HG03103 (cell line): ENCODE data around the gene COMMD10.

Source experiments
- ATAC-seq: cut with Tn5 transposase; IDR thresholded peaks from one replicate; pipeline ENCODE4 v1.9.1; 2021; ENCODE audit warnings: low read depth; ENCODE audit not compliant: unreplicated experiment

The COMMD10 gene

DNA sequence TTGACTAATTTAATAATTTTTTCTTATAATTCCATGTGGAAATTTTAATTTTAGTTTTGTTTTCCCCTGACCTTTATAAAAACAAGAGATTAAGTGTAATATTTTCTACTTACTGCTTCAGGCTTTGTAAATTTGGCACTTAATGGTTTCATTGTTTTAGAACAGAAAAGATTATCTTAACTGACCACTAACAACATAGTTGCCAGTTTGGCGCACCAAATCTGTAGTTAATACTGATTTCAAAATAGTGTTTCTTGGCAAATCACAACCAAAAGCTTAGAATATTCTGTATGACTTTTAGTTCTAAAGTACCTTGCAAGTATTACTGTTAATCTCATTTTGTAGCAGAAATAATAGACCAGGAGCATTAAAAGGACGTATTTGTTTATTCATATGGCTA is 124.3 kb downstream of the COMMD10 start:
- no peak for ATAC-seq

DNA sequence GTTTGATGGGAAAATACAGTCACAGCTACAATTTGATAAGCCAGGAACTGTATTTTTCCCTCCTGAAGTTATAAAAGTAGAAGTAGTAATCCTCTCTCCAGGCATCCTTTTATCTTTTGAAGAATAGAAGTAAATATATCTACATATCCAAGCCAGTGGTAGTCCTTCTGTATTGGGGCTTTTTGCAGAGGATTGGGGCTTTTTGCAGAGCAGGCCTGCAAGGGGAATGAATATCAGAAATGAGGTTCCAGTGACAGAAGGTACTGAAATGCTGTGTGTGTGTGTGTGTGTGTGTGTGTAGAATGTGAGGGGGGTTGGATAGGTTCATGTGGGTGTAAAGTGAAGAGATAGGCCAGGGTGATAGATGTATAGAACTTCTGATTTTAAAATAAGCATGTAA is 127.4 kb downstream of the COMMD10 start:
- ATAC-seq, result no peak

DNA sequence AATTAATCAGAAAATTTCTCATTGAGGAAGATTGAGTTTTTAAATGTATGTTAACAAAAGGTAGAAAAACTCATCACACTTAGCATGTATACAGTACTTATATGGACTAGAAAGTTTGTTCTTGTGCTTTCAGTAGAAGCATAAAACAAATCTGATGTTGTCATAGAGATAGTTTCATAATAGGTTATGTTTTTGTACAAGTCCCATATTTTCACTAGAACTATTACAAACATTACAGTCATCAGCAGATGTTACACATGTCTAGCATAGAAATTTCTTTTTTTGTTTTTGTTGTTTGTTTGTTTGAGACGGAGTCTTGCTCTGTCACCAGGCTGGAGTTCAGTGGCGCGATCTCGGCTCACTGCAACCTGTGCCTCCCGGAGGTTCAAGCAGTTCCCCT is 131.4 kb downstream of the COMMD10 start:
- no peak for ATAC-seq

DNA sequence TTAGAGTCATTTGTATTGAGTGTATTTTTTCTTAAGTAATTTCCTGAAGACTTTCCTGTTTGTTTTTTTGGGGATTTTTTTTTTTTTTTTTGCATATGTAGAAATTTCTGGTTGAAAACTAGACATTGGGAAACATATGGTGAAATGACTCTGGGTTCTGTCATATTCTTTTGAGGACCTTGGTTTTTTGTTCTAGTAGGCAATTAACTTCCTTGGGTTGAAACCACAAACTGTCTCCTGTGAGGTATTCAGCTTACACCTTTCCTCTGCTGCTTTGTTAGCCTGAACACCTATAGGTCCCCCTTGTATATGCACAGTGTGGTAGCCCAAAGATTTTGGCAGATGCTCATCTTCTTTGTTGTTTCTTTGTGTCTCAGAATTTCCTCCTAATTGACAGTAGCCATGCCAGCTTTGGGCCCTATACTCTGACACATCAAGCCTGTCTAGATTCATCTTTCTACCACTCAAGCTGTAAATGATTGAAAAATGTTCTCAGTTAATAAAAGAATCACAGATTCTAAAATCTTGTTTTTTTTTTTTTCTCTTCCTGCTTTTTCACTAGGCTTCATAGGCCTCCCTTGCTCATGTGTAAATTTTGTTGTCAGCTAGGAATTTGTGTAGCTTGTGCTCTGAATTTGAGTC is 140.6 kb downstream of the COMMD10 start:
- ATAC-seq, result no peak

DNA sequence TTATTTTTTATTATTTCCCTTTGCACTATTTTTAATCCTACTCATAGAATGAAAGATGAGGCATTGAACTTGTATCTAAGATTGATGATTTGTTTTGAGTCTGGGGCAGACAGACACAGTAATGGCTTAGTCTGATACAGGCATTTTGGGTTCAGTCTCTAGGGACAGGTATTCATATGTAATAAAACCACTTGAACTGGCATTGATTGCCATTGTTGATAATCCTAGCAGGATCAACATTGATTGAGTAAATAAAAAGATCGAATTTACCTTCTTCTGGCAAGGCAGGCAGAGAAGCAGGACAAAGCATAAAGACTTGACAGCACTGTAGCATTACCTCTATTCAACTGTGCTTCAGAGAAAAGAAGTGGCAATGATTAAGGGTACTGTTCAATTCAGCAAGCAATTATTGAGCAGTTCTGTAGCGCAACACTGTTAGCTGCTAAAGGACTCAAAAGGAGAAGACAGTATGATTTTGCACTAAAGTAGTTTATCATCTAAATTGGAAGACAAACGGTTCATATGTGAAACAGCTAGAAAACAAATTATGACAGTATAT is 144.4 kb downstream of the COMMD10 start:
- ATAC-seq, result no peak

DNA sequence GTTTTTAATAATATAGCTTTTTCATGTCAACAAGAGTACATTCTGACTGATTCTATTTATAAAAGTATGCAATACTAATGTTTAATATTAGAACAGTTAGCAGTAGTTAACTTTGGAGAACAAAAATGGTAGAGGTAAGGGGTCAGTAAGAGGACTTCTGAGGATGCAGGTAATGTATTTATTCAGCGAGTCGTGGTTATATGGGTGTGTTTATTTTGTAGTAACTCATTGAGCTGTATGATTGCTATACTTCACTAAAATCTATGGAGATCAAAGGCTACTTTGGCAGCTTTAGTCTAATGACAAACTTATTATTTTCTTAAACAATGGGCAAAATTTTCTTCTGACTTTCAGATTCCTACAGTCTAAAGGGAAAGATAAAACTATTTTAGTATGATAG is 146.5 kb downstream of the COMMD10 start:
- ATAC-seq, result no peak

DNA sequence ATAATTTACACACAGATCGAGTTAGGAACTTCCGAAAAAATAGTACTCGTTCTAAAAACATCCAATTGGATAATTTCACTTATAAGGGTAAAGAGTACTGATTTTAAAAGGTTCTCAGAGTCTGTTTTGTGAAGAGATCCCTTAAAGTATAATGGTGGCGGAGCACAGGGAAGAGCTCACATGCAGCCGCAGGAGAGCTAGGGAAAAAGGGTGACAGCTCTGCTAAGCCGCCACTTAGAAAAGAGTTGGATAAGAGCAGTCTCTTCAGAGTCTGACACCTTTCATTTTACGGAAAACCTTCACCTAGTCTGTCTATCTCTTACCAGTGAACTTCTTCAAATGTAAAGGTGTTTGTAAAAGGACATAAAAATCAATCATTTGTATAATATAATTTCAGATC is 149.9 kb downstream of the COMMD10 start:
- no peak for ATAC-seq

DNA sequence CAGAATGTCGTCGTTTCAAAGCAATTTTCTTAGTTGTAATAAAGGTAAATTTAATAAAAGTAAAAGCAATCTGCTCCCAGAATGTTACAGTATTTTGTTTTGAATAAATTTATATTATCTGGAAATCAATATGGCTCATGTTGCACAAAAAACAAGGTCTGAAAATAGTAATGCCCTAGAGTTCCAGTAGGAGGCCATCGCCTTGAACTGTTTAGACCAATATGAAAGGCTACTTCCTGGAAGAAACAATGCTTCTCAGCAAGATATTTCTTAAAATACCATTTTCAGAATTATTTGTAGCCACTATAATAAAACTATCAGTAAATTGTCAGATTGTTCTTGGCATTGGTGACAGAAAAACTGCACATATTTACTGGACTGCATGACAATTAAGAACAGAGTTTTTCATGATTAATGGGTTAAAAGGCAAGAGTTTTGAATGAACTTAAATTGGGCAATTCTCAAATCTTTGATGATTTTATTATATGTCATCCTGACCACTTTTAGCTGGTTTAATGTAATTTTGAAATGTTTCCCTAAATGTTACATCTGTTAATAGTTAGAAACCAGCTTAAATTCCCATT is 153.2 kb downstream of the COMMD10 start:
- no peak for ATAC-seq

DNA sequence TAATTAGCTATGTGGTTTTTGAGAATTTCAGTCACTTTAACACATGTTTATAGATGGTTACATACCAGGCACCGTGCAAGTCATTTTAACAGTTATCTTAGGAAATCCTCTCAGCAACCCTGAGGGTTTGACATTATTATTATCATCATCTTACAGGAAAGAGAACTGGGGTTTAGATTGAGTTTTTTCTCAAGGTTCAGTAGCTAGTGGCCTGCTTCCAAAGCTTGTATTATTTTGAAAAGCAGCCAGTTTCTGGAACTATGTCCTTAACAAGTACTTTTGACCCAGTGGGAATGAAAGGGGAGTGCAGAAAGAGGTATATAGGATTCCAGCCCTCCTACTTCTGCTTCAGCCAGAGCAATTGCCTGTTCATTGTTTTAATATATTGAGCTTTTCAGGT is 157.5 kb downstream of the COMMD10 start:
- no peak for ATAC-seq

DNA sequence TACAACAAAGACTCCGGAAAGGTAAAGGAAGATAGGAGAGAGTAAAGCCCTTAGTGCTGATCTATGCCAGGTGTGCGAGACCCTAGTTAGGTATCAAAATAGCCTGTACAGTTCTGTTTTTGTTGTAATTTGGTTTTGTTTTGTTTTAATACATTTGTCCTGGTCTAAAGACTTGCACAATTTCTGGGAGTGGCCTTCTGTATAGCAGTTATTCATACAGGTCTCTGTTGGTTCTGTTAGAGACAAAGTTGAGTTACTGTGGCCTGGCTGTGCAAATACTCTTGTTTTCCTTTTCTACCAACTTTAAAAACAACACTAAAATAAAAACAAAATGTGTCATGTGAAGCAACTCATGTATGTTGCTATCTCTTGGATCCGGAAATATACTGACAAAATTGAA is 163.6 kb downstream of the COMMD10 start:
- no peak for ATAC-seq

DNA sequence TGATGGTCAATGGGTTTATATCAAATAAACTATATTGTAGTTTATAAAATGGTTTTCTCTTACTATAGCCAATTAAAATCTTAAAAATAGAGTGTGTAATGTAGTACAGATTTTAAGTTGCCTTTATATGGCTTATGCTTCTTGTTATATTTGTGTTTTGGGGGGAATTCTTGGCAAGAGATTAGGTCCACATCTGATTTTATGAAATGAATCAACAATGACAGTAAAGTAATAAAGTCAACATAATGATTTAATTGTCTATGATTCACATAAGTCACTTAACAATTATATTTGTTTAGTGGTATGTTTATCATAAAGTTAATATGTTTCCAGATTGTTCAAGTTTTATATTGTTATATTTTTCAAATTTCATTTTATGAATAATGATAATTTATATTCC is 164.8 kb downstream of the COMMD10 start:
- ATAC-seq, result no peak

DNA sequence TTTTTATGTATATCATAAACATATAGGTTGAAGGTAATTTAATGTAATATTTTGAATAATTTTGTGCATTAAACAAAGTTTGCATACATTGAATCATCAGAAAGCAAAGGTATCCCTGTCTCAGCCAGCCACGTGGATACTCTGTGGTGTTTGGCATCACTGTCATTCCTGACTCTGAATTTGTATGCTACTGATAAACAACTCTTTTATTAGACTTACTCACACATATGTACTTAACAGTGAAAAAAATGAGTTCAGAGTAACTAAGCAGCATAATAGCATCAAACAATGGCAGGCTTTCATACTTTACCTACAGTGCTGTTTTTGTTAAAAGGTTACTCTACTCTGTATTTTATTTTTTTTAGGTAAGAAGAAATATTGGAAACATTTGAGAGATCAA is 171.9 kb downstream of the COMMD10 start:
- no peak for ATAC-seq

DNA sequence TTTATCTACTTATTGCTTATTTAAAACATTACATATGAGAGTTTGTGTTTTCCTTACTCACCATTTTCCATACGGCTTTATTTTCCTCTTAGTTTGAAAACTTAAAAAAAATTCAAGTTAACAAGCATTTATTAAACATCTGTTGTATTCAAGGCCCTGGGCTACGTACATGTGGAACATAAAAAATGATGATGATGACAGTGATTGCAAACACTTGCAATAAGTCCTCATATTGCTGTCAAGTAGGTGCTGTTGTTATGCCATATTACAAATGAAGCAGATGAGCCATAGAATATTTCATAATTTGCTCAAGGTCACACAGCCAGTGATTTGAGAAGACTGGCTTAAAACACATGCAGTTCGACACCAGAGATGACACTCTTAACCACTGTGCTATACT is 180.6 kb downstream of the COMMD10 start:
- ATAC-seq, result no peak

DNA sequence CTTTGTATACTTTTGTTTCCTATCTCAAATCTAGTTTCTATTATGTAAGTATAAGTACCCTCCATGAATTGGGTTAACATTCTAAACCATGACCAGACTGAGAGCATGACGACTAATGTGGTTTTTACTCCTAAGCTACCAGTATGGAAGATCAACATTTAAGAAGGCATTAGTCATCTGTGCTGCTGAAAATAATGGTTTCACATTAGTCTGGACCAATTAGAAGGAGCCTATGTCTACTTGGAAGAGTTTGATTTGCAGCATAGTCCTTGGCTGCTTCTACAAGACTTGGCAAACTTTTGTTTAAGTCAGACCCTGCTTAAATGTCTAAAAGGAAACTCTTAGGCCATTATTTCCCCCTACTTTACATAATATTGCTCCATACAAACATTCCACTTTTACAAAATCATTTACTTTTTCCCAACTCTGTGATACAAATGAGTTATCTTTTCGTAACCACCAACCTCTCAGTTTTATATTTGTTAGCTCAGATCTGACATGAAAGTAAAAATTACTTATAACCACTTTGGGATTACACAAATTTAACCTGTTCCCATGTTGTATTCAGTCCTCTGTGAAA is 186.7 kb downstream of the COMMD10 start:
- ATAC-seq, result no peak

DNA sequence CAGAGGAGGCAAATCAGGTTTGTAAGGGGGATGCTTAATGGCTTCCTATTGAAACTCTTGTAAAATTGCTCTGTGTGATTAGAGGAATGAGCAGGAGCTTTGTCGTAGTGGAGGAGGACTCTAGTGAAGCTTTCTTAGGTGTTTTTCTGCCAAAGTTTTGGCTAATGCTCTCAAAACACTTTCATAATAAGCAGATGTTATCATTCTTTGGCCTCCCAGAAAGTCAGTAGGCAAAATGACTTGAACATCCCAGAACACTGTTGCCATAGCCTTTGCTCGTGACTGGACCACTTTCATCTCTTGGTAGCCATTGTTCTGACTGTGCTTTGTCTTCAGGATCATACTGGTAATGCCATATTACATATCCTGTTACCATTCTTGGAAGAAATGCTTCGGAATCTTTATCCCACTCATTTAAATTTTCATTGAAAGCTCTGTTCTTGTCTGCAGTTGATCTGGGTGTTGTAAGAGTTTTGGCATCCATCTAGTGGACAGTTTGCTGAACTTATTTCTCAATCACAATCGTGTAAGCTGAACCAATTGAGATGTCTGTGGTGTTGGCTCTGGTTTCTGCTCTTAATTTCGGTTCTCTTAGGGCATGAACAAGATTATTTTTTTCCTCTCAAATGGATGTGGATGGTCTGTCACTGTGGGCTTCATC is 187.6 kb downstream of the COMMD10 start:
- no peak for ATAC-seq

DNA sequence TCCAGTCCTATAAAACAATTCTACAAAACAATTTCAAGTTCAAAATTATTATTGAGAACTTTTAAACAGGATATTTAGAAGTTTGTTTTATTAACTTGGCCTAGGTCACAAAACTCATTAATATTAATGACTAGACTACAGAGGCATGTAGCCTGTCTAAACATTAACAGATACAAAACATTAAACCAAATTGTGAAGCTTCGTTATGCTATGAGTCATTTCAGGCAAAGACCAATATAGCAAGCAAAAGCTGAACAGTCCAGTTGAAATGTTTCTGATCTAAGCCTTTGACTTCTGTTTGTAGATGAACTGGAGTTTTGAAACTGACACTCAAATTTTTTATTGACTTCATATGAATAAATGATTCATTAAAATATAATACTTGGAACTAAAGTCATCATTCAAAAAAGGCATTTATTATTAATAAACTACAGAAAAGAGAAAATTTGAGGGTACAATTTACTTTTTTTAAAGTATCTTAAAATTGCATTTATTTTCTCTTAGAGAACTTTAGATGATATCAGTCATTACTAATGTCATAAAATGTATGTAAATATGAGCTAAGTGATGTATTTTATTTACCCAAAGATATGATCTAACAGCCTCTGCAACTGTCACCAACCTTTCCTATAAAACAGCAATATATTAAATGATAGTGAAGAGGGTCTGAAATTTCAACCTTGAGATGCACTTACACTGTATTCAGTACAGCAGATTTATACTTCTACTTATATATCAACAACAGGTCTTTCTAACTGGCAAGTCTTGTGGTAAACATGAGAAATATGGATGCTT is 188.8 kb downstream of the COMMD10 start:
- peak; percentile 80 for ATAC-seq

DNA sequence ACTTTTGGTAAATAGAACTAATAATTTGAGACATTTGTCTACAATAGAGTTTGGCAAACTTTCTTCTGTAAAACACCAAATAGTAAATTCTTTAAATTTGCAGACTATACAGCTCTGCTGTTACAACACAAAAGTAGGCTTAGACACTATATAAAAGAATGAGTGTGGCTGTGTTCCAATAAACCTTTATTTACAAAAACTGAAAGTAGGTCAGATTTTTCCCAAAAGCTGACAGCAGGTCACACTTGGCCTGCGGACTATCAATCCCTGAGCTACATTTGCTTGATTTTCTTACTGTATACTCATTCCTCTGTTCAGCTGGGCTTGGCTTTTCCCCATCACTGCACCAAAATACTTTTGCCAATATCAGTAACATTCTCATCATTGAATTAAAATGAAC is 189.4 kb downstream of the COMMD10 start:
- no peak for ATAC-seq

DNA sequence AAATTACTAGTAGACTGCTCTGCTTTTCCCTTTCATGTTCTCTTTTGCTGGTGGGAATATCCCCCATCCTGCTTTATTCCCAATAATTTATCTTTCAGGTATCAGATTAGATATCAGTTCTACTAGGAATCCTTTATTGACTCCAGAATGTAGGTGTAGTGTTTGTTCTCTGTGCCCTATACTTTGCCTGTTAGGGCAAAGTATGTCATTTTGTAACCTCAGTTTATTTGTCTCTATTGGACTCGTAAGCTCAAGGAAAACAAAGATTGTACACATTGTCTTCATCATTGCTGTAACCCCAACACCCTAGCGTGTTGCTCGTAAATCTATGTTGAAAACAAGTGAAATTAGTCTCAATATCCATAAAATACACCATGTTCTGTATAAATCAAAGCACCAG is 190.5 kb downstream of the COMMD10 start:
- no peak for ATAC-seq

DNA sequence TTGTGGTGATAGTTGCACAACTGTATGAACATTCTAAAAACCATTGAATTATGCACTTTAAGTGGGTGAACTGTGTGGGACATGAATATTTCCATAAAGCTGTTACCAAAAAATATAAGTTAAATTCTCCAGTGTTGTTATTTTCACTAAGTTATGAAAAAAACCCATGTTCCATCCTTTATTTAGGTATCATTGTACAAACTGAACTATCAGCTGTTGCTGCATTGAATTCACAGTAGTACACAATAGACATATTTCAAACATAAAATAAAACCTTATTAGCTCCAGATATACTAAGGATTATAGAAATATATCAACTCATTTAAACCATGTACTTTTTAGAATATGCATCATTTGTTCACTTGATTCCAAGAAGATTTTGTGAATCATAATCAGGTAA is 192.1 kb downstream of the COMMD10 start:
- no peak for ATAC-seq

DNA sequence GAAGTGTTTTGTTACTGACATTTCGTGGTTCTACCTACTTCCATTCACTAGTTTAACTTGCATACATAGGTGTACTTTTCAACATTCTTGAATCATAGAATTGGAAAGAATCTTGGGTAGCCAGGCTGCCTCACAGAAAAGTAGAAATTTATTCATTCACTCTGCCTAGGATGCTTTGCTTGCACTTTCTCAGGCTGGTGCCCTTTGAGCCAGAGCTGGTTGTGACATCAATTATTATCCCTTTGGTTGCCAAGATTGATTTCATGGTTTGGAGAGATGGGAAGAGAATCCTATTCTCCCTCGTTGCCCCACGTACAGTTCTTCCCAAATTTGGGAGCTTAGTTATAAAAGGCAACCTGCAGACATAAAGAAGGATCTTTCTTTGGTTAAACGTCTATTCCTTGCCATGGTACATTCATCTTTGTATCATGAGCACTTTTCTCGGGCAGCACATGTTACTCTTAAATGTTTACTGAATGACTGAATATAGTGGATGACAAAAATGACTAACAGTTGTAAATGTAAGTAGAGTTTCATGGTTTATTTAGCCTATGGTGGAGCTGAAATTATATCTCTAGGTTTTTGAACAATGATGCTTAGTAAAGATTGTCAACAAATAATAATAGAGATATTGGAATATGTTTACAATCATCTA is 195.5 kb downstream of the COMMD10 start:
- ATAC-seq, result no peak
